Activated CD4-positive, alpha-beta T cell treated with anti-CD3 and anti-CD28 coated beads, Interleukin-2, amount 50 U/mL, for 24 hours (primary cell): ENCODE results near the gene FCHSD1.
A peak's percentile ranks its signal among the peaks of the same experiment; 100 is the strongest.

ENCODE experiments used
- DNase-seq, 2 donors: peaks; one replicate each; pipeline ENCODE4 v3.0.0-alpha.2; 2020; ENCODE audit warnings: low read depth in 1 of 2, low spot score in 1 of 2

Gene FCHSD1

DNA sequence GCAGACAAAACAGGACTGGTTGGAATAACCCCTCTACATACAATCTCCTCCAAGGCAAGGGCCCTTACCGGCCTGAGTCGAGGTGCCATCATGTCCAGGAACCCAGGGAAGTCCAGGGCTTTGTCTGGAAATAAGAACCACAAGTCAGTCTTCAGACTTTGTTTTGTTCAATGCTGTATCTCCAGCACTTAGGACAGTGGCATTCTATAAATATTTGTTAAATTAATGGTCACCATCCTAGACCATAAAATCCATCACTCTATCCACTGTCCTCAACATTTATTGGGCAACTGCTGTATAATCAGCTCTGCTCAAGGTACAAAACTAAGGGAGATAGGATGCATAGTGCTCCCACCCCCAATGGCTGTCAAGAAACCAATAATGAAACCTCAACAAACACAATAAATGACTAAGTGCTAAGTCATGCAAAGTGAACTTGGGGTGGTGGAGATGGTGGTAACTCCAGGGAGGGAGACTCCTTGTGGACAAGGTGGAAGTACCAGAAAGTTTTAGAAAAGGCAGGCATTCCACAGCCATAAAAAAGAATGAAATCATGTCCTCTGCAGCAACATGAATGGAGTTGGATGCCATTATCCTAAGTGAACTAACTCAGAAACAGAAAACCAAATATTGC is 9.5 kb downstream of the FCHSD1 start:
- DNase-seq = peak in 1 of 2 donors; percentile 26

DNA sequence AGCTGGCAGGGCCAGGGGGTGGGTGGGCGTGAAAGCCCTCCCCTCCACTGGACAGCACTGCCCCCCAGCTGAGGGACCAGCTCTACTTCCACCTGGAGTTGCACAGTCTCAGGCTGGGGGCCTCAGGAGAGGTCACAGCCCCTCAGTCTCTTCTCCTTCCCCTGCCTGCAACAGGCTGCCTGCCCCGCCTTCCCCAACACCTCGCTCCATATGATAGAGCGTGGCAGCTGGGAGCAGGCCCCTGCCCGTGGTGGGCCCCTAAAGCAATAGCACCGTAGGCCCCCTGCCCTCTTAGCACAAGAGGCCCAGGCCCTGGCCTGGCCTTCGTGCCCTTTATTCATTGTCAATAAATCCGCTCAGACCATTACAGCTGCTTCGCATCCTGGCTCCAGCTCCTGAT is 10.5 kb downstream of the FCHSD1 start:
- DNase-seq = no peak

DNA sequence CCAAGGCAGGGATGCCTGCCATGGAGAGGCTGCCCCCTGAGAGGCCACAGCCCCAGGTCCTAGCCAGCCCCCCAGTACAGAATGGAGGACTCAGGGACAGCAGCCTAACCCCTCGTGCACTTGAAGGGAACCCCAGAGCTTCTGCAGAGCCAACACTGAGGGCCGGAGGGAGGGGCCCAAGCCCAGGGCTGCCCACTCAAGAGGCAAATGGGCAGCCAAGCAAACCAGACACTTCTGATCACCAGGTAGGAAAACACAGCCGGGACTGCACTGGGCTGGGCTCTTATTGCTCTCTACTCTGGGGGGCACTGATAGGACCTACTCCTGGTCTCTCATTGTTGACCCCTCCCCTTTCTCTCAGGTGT is 11.2 kb downstream of the FCHSD1 start:
- DNase-seq = no peak

DNA sequence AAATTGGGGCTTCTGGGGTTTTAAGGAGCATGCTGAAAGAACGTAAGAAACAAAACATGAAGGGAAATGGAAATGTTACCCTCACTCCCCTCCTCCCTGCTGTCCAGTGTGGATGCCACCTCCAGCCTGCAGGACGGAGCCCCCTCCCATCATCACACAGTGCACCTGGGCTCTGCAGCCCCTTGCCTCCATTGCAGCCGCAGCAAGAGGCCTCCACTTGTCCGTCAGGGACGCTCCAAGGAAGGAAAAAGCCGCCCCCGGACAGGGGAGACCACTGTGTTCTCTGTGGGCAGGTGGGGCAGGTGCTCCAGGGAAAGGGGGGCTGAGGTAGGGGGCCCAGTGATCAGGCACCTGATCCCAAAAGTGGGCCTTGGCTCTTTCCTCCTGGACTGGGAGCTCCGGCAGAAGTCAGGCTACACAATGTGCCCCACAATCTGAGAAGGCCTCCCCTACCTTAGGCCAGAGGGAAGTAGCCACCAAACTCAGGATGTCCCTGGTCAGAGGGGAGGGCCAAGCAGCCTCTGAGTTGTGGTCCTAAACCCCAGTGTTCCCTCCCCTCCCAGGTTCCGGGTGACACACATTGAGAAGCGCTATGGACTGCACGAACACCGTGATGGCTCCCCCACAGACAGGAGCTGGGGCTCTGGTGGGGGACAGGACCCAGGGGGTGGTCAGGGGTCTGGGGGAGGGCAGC is 11.7 kb downstream of the FCHSD1 start:
- DNase-seq = no peak

DNA sequence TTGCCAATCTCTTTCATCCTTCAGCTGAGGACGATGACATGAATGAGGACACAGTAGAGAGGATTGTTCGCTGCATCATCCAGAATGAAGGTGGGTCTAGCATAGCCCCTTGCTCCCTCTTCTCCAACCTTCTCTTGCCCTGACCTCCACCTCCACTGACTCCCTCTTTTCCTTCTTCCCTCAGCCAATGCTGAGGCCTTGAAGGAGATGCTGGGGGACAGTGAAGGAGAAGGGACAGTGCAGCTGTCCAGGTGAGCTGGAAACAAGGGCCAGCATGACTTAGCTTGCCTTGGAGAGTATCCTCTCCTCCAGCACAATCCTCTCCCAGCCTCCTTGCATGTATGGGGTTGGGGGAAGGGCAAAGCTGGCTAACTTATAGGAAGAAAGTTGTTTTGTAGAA is 12.4 kb downstream of the FCHSD1 start:
- DNase-seq = no peak

DNA sequence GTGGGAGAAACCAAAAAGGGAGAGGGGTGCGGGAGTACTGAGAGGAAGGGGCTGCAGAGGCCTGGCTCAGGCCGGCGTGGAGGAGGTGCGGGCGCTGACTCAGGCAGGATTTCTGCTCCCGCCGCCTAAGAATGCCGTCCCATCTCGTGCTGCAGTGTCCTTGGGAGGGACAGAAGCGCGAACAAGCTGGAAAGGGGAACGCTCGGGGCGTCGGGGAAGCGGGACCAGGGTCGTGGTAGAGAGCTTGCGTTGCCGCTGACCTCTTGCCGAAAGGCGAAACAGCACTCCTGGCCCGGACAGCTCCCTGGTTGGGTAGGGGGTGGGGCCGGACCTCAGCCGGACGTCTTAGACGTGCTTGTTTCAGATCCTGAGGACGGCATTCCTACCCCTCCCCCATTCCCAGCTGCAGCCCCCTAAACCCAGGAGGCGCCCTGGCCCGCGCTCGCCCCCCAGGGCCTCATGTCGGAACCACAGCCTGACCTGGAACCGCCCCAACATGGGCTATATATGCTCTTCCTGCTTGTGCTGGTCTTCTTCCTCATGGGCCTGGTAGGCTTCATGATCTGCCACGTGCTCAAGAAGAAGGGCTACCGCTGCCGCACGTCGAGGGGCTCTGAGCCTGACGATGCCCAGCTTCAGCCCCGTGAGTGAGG is 13.3 kb downstream of the FCHSD1 start:
- peak; percentile 20 to 29 for DNase-seq

DNA sequence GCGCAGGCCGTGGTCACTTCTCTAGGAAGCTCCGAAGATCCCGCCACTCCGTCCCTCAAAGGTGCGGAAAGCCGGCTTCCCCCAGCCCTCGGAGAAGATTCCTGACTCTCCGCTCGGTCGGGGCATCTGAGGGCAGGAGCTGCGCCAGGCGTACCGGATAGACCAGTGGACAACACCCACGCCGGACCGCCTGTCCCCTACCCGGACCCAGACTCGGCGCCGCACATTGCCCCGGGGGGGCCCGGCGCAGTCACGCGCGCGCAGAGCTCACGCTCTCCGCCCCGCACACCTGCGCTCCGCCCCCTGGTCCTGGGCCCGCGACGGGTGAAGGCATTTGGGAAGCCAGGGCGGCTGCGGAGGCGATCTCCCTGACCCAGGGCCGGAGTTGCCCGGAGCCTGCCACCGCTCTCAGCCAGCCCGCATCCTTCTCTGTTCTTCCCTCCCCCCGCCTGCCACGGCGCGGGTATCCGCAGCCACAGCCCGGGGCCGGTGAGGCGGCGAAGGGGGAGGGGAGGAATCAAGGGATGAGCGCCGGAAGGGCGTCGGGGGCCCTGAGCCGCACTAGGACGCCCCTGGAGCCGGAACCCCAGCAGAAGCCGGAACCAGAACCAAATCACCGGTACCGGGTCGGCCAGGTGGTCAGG is 14.0 kb downstream of the FCHSD1 start:
- peak; percentile 33 to 35 for DNase-seq

DNA sequence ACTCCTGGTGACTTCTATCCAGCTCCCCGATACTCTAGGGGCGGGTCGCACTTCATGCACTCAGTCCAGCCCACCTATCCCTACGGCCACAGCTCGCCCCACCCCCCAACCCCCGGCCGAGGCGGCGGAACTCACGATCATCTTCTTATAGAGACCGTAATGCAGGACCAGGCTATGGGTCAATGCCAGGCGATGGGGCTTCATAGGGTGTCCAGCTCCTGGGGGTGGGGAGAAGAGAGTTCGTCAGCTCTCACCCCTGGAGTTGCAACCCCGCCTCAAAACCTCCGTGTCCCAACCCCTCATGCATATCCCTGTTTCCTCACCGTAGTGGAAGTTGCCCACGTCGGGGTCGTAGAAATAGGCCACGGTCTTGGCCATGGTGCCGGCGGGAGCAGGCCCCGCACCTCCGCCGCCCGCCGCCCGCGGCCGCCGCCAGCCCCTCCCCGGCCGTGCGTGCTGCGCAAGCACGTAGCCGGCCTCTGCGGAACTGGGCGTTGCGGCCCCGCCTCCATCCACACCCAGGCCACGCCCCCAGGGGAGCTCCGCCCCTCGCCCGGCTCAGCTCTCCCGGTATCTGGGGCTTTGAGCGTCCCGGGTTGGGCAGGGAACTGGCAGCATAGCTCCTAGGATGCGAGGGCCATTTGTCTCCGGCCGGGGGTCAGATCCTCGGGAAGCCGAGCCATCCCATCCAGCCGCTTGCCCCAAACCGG is 14.7 kb downstream of the FCHSD1 start, which contains the start of the genes HDAC3 and RELL2:
TSS of gene HDAC3 (minus strand) at position 437 of the 710 bp plus-strand sequence. CDS start at position 378, 59 bp downstream.
TSS of gene RELL2 (plus strand) at position 585 of the 710 bp plus-strand sequence. CDS start 1,229 bp downstream, outside the sequence.
- peak; percentile 88 to 92 for DNase-seq

DNA sequence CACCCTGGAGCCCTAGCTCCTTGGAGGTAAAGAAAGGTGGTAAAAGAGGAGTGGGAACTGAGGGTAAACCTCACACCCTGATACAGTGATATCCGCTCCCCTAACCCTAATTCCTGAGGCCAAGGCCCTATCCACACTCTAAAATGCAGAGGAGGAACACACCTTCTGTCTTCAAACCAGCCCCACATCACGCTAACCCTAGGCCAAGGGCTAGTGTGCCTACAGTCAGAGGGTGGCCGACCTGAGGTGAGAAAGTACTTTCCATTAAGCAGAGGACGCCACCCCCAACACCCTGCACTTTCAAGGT is 15.2 kb downstream of the FCHSD1 start:
- DNase-seq = no peak

DNA sequence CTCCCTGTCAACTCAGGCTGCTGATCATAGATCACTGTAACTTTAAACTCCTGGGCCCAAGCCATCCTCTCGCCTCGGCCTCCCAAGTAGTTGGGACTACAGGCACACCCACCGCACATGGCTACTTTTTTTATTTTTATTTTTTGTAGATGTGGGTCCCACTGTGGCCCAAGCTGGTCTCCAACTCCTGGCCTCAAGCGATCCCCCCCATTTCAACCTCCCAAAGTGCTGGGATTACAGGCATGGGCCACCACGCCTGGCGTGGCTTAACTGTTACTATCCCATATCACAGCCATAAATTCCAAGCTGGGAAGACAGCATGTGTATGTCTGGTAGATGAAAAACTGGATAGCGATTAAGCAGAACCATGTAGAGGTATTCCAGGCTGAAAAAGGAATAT is 15.6 kb downstream of the FCHSD1 start:
- DNase-seq = no peak

DNA sequence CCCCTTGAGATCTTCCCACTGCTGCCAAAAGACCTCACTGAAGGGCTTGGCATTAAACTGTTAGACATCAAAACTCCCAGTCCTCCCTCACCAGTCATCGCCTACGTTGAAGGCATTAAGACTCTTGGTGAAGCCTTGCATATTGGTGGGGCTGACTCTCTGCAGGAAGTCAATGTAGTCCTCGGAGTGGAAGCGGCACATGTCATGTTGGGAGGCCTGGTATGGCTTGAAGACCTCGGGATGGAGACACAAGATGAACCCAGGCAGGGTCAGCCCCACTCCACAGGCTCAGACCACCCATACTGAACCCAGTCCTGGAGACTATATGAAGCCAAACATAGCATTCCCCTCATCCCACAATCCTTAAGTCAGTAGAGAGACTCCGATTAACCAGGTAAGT is 16.5 kb downstream of the FCHSD1 start:
- no peak for DNase-seq

DNA sequence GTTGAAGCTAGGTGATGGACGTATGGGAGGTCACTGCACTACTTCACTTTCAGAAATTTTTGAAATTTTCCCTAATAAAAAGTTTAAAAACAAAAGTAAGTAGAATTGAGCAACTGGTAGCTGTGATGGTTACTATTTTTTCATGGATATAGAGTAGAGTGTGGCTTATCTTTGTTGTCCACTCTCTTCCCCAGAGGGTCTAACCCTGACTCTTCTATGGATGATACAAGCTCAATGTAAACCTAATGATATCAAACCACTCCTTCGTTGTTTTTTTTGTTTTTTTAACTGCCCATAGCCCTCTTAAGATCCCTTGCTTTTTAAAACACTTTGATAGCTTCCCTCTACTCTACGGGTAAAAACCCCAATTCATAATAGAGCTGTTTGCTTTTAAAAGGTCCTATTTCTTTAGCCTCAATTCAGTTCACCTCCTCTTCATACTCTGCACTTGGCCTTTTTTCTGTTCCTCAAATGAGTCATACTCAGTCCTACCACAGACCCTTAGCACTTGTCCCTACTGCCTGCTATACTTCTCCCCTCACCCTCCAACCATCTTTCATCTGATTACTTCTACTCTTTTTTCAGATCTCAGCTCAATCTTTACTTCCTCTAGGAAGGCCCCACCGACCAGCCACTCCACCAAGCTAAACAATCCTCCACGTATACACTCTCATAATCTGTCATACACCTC is 17.2 kb downstream of the FCHSD1 start:
- no peak for DNase-seq

DNA sequence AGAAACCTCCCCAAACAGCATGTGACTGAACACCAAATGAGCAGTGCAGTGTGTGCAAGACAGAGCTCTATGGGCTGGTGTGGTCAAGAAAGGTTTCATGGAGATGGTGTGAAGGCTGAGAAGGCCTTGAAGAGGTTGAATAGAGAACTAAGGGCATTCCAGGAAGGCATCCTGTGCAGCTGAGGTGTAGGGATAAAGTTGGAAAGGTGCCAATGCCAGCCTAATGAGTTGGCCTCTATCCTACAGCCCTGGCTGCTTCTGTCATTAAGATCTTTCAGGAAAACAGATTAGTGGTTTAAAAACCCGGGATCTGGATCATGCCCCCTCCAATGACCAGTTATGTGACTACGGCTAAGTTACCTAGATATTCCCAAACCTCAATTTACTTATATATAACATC is 18.6 kb downstream of the FCHSD1 start:
- no peak for DNase-seq

DNA sequence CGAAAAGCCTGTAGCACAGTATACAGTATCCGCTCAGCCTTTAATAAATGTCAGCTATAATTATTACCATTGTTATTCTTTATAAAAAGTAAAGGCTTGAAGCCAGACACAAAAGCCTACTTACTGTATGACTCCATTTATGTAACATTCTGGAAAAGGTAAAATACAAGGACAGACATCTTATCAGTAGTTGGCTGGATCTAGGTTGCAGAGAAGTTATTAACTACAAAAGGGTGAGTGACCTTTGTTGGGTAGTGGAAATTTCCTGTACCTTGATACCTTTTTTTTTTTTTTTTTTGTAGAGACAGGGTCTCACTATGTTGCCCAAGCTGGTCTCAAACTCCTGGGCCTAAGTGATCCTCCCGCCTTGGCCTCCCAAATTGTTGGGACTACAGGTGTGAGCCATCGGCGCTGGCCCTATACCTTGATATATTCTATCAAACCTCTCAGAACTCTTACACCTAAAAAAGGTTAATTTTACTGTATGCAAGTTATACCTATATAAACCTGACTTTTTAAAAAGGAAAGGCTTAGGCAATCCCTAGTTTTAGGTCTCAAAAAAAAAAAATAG is 20.6 kb downstream of the FCHSD1 start:
- DNase-seq = no peak

DNA sequence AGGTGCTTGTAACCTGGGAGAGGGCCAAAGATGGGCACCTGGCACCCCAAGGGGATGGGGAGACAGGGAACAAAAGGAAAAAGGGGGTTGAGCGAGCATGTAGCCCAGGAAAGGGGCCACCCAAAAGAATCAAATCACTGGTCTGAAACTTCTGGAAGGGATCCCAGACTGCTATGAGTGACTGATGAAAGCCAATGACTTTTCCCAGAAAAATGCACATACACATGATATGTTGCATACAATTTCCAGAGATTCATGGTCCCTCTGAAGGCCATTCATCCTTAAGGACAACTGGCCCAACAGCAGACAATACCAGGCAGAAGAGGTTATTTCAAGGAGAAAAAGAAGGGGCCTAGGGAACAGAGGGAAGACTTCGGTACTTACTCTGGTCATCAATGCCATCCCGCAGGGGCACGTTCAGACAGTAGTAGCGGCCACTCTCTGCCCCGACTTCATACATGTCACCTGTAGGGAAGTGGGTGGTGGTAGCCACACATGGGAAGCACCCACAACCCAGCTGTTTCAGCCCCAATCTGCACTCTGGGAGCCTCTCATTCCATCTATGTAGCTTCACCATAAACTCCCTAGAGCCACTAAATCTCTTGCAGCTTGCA is 22.9 kb downstream of the FCHSD1 start:
- no peak for DNase-seq

DNA sequence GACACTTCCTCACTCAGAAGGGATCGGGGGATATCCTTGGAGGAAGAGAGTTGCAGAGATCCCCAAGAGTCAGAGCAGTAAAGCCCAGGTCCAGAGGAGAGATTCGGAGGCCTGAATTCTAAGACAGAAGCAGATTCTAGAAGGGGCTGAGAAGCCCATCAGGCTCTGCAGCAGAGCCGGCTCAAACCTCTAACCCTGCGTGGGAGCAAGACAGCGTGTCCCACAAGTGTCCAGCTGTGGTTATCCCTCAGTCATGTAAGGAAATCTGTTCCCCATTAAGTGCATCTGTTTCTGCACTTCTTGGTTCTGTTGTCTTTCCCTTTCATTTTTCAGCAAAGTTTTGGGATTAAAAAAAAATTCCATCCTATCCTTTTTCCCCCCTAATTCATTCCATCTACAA is 27.6 kb downstream of the FCHSD1 start:
- DNase-seq = no peak

DNA sequence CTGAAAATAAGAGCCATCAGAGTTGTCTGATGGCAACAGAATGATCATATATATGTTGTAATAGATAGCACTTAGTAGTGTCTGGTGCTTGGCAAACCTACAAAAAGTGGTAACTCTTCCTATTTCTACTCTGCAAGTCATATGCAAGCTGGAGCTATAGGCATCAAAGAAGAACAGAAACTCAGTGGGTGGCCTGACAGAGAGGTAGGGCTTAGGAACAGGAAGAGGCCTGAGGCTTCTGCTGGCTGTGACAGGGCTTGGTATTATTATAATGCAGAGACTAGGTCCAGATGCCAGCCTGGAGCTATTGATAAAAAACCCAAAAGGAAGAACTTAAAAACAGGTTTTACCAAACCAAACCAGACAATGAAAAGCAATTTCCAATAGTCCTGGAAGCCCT is 28.0 kb downstream of the FCHSD1 start:
- DNase-seq = peak in 1 of 2 donors; percentile 19

DNA sequence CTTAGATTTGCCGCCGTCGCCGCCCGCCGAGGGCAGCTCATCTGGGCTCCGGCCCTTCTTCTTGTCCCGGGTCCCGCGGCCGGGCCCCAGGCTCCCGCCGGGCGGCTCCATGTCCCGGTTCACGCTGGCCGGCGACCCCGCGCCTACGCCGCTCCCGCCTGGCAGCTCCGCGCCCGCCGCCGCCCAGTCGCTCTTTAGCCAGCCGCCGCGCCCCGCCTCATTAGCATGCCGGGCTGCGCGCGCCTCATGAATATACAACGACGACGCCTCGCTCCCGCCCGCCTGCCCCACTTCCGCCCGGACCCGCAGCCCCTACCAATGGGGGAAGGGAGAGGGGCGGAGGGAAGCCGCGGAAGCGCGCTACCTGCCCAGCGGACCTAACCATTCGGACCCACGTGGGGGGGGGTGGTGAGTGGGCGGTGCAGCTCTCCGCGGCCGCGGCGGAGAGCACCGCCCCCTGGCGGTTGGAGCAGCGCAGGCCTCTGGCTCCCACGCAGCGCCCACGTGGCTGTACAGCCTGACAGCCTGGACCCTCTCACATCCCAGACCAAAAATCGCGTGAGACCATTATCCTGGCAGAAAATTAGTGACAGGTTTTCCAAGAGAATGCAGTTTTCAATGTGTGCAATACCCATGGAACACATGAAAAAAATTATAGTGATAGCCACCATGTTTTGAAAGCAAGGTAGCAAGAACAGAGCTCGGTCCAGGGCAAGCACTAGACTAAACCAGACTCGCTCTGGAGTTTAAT is 32.2 kb downstream of the FCHSD1 start, which contains the start of gene DIAPH1:
TSS of gene DIAPH1 (minus strand) at position 197 of the 751 bp plus-strand sequence. CDS start at position 111, 86 bp downstream.
- peak; percentile 97 to 99 for DNase-seq
